Mesothelial cell of epicardium (in vitro differentiated cells): Measurements from ENCODE around the gene USP28. TPM values are rescaled to one million over a fixed set of nuclear protein-coding genes. Genes with fewer than 3 reads are reported as not detected.

Source experiments
- DNase-seq, 2 experiments: peaks; one replicate each; pipeline ENCODE4 v3.0.0; 2021; ENCODE audit warnings: low spot score in 2 of 2; ENCODE audit not compliant: unreplicated experiment in 2 of 2
- H3K27ac Mint-ChIP-seq: 2 replicates; pipeline ENCODE4 v1.8.0; 2021; ENCODE audit warnings: mixed read lengths
- H3K27me3 Mint-ChIP-seq: 2 replicates; pipeline ENCODE4 v1.8.0; 2021; ENCODE audit warnings: low read depth, mixed read lengths
- H3K36me3 Mint-ChIP-seq: 2 replicates; pipeline ENCODE4 v1.8.0; 2021; ENCODE audit warnings: mixed read lengths
- H3K4me1 Mint-ChIP-seq: 2 replicates; pipeline ENCODE4 v1.8.0; 2021; ENCODE audit warnings: mixed read lengths
- H3K4me3 Mint-ChIP-seq: 2 replicates; pipeline ENCODE4 v1.8.0; 2021; ENCODE audit warnings: mild to moderate bottlenecking, moderate library complexity, mixed read lengths
- H3K9me3 Mint-ChIP-seq: 2 replicates; pipeline ENCODE4 v1.8.0; 2021; ENCODE audit warnings: mixed read lengths
- CTCF ChIP-seq: fragments of 200-600 bp; sonication (generic); IDR thresholded peaks from one replicate; pipeline ENCODE4 v1.5.0; 2021; ENCODE audit warnings: antibody characterized with exemption; ENCODE audit not compliant: unreplicated experiment
- total RNA-seq: library from RNA; stranded (reverse); gene quantifications from 3 replicates; pipeline ENCODE4 v1.2.1, GENCODE V29; 2021

Gene USP28
- total RNA-seq, 1 donor from 2014 or later, result 42.3 TPM

GRCh38 chr11:113907152-113907551 lies 31.8 kb upstream of the USP28 start:
- no peak for TF ChIP-seq CTCF
- no peak for DNase-seq
- H3K4me1 Mint-ChIP-seq, result peaks cover 18% of the 10 kb centered on the region
- peaks cover 48% of the 10 kb centered on the region for H3K27me3 Mint-ChIP-seq
- no peaks in the 10 kb centered on the region for H3K9me3 Mint-ChIP-seq
- H3K4me3 Mint-ChIP-seq, result no peak overlapping the region
- H3K27ac Mint-ChIP-seq, result no peak overlapping the region
- H3K36me3 Mint-ChIP-seq, result no peaks in the 10 kb centered on the region

GRCh38 chr11:113906516-113906915 lies 31.1 kb upstream of the USP28 start:
- peaks cover 18% of the 10 kb centered on the region for H3K4me1 Mint-ChIP-seq
- H3K36me3 Mint-ChIP-seq, result no peaks in the 10 kb centered on the region
- no peak for DNase-seq
- no peak for TF ChIP-seq CTCF
- no peak overlapping the region for H3K4me3 Mint-ChIP-seq
- H3K27me3 Mint-ChIP-seq, result peaks cover 49% of the 10 kb centered on the region
- H3K27ac Mint-ChIP-seq, result no peak overlapping the region
- H3K9me3 Mint-ChIP-seq, result no peaks in the 10 kb centered on the region

GRCh38 chr11:113906038-113906437 lies 30.7 kb upstream of the USP28 start:
- H3K27me3 Mint-ChIP-seq, result peaks cover 51% of the 10 kb centered on the region
- no peak for TF ChIP-seq CTCF
- no peaks in the 10 kb centered on the region for H3K36me3 Mint-ChIP-seq
- no peaks in the 10 kb centered on the region for H3K9me3 Mint-ChIP-seq
- no peak overlapping the region for H3K27ac Mint-ChIP-seq
- H3K4me3 Mint-ChIP-seq, result no peak overlapping the region
- H3K4me1 Mint-ChIP-seq, result peaks cover 18% of the 10 kb centered on the region
- no peak for DNase-seq

GRCh38 chr11:113904379-113905101 lies 29.2 kb upstream of the USP28 start, which contains the start of gene HTR3B:
Gene HTR3B (plus strand): TSS chr11:113904796. CDS start chr11:113904934, 138 bp downstream.
- H3K27me3 Mint-ChIP-seq, result peaks cover 47% of the 10 kb centered on the region
- H3K4me3 Mint-ChIP-seq, result no peak within 1 kb of the TSS
- peaks cover 18% of the 10 kb centered on the region for H3K4me1 Mint-ChIP-seq
- H3K9me3 Mint-ChIP-seq, result no peaks in the 10 kb centered on the region
- no peak for DNase-seq
- TF ChIP-seq CTCF, result no peak
- no peak within 1 kb of the TSS for H3K27ac Mint-ChIP-seq
- no peaks in the 10 kb centered on the region for H3K36me3 Mint-ChIP-seq

GRCh38 chr11:113901141-113901540 lies 25.8 kb upstream of the USP28 start:
- Mint-ChIP-seq H3K36me3 (no peaks in the 10 kb centered on the region), H3K4me3 (no peak overlapping the region), H3K27ac (no peak overlapping the region), H3K9me3 (no peaks in the 10 kb centered on the region), H3K4me1 (peaks cover 13% of the 10 kb centered on the region), H3K27me3 (peaks cover 37% of the 10 kb centered on the region)
- DNase-seq, result no peak
- no peak for TF ChIP-seq CTCF
